GM12892 (cell line): Measurements from ENCODE around the gene CDH23.

ENCODE experiments used
- DNase-seq: peaks from one replicate; pipeline ENCODE4 v3.0.0; 2011; ENCODE audit not compliant: insufficient read length
- FAIRE-seq: peaks from 2 replicates; lab custom pipeline; 2011; peaks lifted over from hg19 to GRCh38; lab: Jason Lieb, UNC
- POLR2A ChIP-seq: IDR thresholded peaks from 2 replicates; pipeline ENCODE4 v1.6.1; 2011; ENCODE audit warnings: low read depth, low read length, control low read depth
- POLR2AphosphoS5 ChIP-seq: IDR thresholded peaks from 2 replicates; pipeline ENCODE4 v1.6.1; 2011; ENCODE audit warnings: low read depth, low read length, control low read depth
- TAF1 ChIP-seq: IDR thresholded peaks from 2 replicates; pipeline ENCODE4 v1.6.1; 2011; ENCODE audit warnings: low read depth, mild to moderate bottlenecking, control low read depth, low read length, borderline replicate concordance

The CDH23 gene

GRCh38 chr10:71712572-71713134 is 315.9 kb downstream of the CDH23 start:
- TF ChIP-seq POLR2AphosphoS5 (no peak), POLR2A (no peak), TAF1 (no peak)
- no peak for FAIRE-seq
- DNase-seq: no peak

- no peak for TF ChIP-seq POLR2A
- no peak for TF ChIP-seq POLR2AphosphoS5
- no peak for TF ChIP-seq TAF1
- FAIRE-seq: peak; percentile 70
- no peak for DNase-seq
These were observed 316.7 kb downstream of the CDH23 start for GRCh38 chr10:71713135-71714030.

- FAIRE-seq (no peak), DNase-seq (no peak)
- TF ChIP-seq POLR2AphosphoS5 (no peak), POLR2A (no peak), TAF1 (no peak)
These were observed 317.3 kb downstream of the CDH23 start for GRCh38 chr10:71714031-71714410.

GRCh38 chr10:71714592-71714991 is 317.9 kb downstream of the CDH23 start:
- FAIRE-seq (no peak), DNase-seq (no peak)
- TF ChIP-seq POLR2AphosphoS5 (no peak), POLR2A (no peak), TAF1 (no peak)

- DNase-seq (no peak), FAIRE-seq (no peak)
- TF ChIP-seq POLR2A (no peak), POLR2AphosphoS5 (no peak), TAF1 (no peak)
These were observed 318.3 kb downstream of the CDH23 start for GRCh38 chr10:71715026-71715425.

GRCh38 chr10:71715860-71716259 is 319.1 kb downstream of the CDH23 start:
- TF ChIP-seq TAF1: no peak
- no peak for TF ChIP-seq POLR2AphosphoS5
- no peak for TF ChIP-seq POLR2A
- DNase-seq: no peak
- no peak for FAIRE-seq

GRCh38 chr10:71716426-71716825 is 319.7 kb downstream of the CDH23 start:
- no peak for DNase-seq
- FAIRE-seq: no peak
- TF ChIP-seq TAF1 (no peak), POLR2AphosphoS5 (no peak), POLR2A (no peak)

GRCh38 chr10:71717056-71717455 is 320.3 kb downstream of the CDH23 start:
- TF ChIP-seq POLR2AphosphoS5 (no peak), POLR2A (no peak), TAF1 (no peak)
- DNase-seq (no peak), FAIRE-seq (no peak)

- TF ChIP-seq POLR2AphosphoS5: no peak
- no peak for TF ChIP-seq POLR2A
- TF ChIP-seq TAF1: no peak
- no peak for DNase-seq
These were observed 320.8 kb downstream of the CDH23 start for GRCh38 chr10:71717551-71717951.

GRCh38 chr10:71718165-71718698 is 321.5 kb downstream of the CDH23 start:
- DNase-seq (no peak), FAIRE-seq (no peak)
- TF ChIP-seq TAF1 (no peak), POLR2AphosphoS5 (no peak), POLR2A (no peak)

More at GRCh38 chr10:71717551-71717951, 320.8 kb downstream of the CDH23 start:
- no peak for FAIRE-seq

- TF ChIP-seq TAF1: no peak
- no peak for TF ChIP-seq POLR2AphosphoS5
- TF ChIP-seq POLR2A: no peak
- FAIRE-seq (no peak), DNase-seq (no peak)
These were observed 322.3 kb downstream of the CDH23 start for GRCh38 chr10:71719042-71719441.

GRCh38 chr10:71719464-71720201 is 322.9 kb downstream of the CDH23 start, which contains the start of gene C10orf105:
Gene C10orf105 (minus strand): TSS chr10:71719778. CDS start chr10:71716337, 3,441 bp downstream.
- no peak for TF ChIP-seq TAF1
- TF ChIP-seq POLR2AphosphoS5: no peak
- TF ChIP-seq POLR2A: no peak
- FAIRE-seq (no peak), DNase-seq (no peak)
